Panc1 (cell line): Measurements from ENCODE around the gene RIPOR3.

Source experiments
- CTCF ChIP-seq: fragments of 450-650 bp; IDR thresholded peaks from 2 replicates; pipeline ENCODE4 v1.5.1; 2017; ENCODE audit warnings: mild to moderate bottlenecking
- POLR2AphosphoS5 ChIP-seq: IDR thresholded peaks from 2 replicates; pipeline ENCODE4 v1.6.1; 2012; ENCODE audit warnings: mild to moderate bottlenecking, low read depth, low read length, moderate library complexity
- REST ChIP-seq, 2 experiments: IDR thresholded peaks; 2 replicates each; pipeline ENCODE4 v1.6.1; 2011 to 2012; ENCODE audit warnings: low read depth in 2 of 2, control low read depth in 1 of 2, low read length in 1 of 2, mild to moderate bottlenecking in 1 of 2, moderate library complexity in 1 of 2; ENCODE audit not compliant: insufficient read depth in 1 of 2
- SIN3A ChIP-seq: IDR thresholded peaks from 2 replicates; pipeline ENCODE4 v1.6.1; 2012; ENCODE audit warnings: low read depth, mild to moderate bottlenecking, low read length, moderate library complexity, borderline replicate concordance; ENCODE audit not compliant: insufficient read depth
- TCF7L2 ChIP-seq: IDR thresholded peaks from 2 replicates; pipeline ENCODE4 v1.6.1; 2011; ENCODE audit warnings: mild to moderate bottlenecking, low read depth, low read length, inconsistent platforms

- TF ChIP-seq CTCF (no peak), TCF7L2 (no peak), POLR2AphosphoS5 (no peak), REST (IDR thresholded peaks at IDR 0.05; ENCODE audit: insufficient read depth in 1 of 2, low read depth in 2 of 2, low read length in 1 of 2) (no peak), SIN3A (no peak)
Measured at GRCh38 chr20:50646483-50646996, 44.8 kb downstream of the RIPOR3 start.
